ENCODE data around the gene DLX3. TPM values are rescaled to one million over a fixed set of nuclear protein-coding genes. Genes with fewer than 3 reads are reported as not detected.

Gene DLX3
- polyA plus RNA-seq, 1 donor from 2014 or later: not detected

- Histone ChIP-seq H3K9ac (ENCODE audit: low read length) (no peak overlapping the region), H3F3A (ENCODE audit: insufficient read depth, low read length, poor library complexity, severe bottlenecking) (no peaks in the 10 kb centered on the region), H3K9me3 (ENCODE audit: low read length) (peaks cover 5% of the 10 kb centered on the region), H3K79me2 (replicated peaks; ENCODE audit: insufficient read depth, low read length) (no peaks in the 10 kb centered on the region), H2AFZ (ENCODE audit: low read depth, low read length) (no peak overlapping the region), H4K20me1 (ENCODE audit: insufficient read depth) (no peaks in the 10 kb centered on the region), H3K9me2 (ENCODE audit: insufficient read depth, low read length) (no peaks in the 10 kb centered on the region), H3K27me3 (ENCODE audit: insufficient read depth, low read depth, low read length) (peaks cover 71% of the 10 kb centered on the region), H3K36me3 (ENCODE audit: insufficient read depth, low read length) (no peaks in the 10 kb centered on the region), H3K27ac (ENCODE audit: low read length) (no peak overlapping the region), H3K4me2 (ENCODE audit: low read length) (no peak overlapping the region), H3K4me3 (ENCODE audit: low read length) (no peak overlapping the region)
- TF ChIP-seq SMC3 (conservative IDR thresholded peaks at IDR 0.05; ENCODE audit: poor library complexity): no peak
Measured at GRCh38 chr17:49996121-49996494, 1.1 kb upstream of the DLX3 start.

DNA sequence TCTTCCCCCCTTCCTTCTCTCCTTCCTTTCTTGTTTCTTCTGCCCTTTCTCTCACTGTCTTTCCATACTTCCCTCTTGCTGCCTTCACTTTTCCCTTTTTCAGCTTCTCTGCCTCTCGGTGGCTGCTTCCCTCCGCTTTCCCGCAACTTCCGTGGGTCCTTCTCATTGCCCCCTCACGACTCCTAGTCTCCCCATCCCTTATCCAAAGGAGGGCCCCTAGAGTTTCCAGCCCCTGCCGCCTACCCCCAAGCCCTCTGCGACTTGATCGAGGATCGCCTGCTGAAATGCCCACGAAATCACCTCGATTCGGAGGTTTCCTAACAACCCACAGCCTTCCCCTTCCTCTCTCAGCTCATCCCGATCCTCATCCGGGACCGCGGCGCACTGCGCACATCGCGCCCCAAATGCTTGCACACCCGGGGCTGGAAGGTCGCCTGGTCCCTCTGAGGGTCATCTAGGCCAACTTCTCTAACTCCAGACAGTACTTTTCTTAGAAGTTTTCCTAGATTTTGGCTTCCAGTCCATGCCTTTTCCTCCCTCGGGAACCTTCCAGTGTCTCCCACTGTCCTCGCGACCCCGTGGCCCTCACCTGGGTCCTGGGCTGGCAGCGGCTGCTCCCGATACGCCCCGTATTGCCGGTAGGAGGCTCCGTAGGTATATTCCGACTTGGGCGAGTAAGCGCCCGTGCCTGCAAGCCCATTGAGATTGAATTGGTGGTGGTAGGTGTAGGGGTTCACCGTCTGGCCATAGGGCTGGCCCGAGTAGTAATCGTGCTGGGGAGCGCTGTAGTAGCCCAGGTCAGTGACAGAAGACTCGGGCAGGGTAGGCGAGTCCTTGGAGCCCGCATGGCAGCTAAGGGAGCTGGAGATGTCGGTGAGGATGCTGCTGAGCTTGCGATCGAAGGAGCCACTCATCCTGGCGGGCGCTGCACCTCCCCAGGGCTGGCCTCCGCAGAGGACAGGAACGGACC lies 654 bp downstream of the DLX3 start:
- no peaks in the 10 kb centered on the region for H3K9me2 ChIP-seq (ENCODE audit: insufficient read depth, low read length)
- H3K4me3 ChIP-seq (ENCODE audit: low read length): peak overlapping the region; percentile 54
- no peak overlapping the region for H3K4me2 ChIP-seq (ENCODE audit: low read length)
- no peaks in the 10 kb centered on the region for H4K20me1 ChIP-seq (ENCODE audit: insufficient read depth)
- H3K27me3 ChIP-seq (ENCODE audit: insufficient read depth, low read depth, low read length): peaks cover 65% of the 10 kb centered on the region
- H3K79me2 ChIP-seq (replicated peaks; ENCODE audit: insufficient read depth, low read length): no peaks in the 10 kb centered on the region
- H3K9ac ChIP-seq (ENCODE audit: low read length): no peak overlapping the region
- H3F3A ChIP-seq (ENCODE audit: insufficient read depth, low read length, poor library complexity, severe bottlenecking): no peaks in the 10 kb centered on the region
- H3K9me3 ChIP-seq (ENCODE audit: low read length): peaks cover 5% of the 10 kb centered on the region
- TF ChIP-seq EZH2 (IDR thresholded peaks at IDR 0.05; ENCODE audit: borderline replicate concordance, insufficient read depth, low read length, poor library complexity, severe bottlenecking) (peak; percentile 58), SMC3 (conservative IDR thresholded peaks at IDR 0.05; ENCODE audit: poor library complexity) (no peak)
- H3K36me3 ChIP-seq (ENCODE audit: insufficient read depth, low read length): no peaks in the 10 kb centered on the region
- no peak overlapping the region for H3K27ac ChIP-seq (ENCODE audit: low read length)
- no peak overlapping the region for H2AFZ ChIP-seq (ENCODE audit: low read depth, low read length)

- no peak overlapping the region for H3K27ac ChIP-seq (ENCODE audit: low read length)
- H3K4me2 ChIP-seq (ENCODE audit: low read length): no peak overlapping the region
- H3K9ac ChIP-seq (ENCODE audit: low read length): no peak overlapping the region
- H3K9me3 ChIP-seq (ENCODE audit: low read length): peaks cover 5% of the 10 kb centered on the region
- no peaks in the 10 kb centered on the region for H3K9me2 ChIP-seq (ENCODE audit: insufficient read depth, low read length)
- no peaks in the 10 kb centered on the region for H3K79me2 ChIP-seq (replicated peaks; ENCODE audit: insufficient read depth, low read length)
- H3F3A ChIP-seq (ENCODE audit: insufficient read depth, low read length, poor library complexity, severe bottlenecking): no peaks in the 10 kb centered on the region
- H3K27me3 ChIP-seq (ENCODE audit: insufficient read depth, low read depth, low read length): peaks cover 65% of the 10 kb centered on the region
- no peaks in the 10 kb centered on the region for H3K36me3 ChIP-seq (ENCODE audit: insufficient read depth, low read length)
- H3K4me3 ChIP-seq (ENCODE audit: low read length): peak overlapping the region; percentile 59
- TF ChIP-seq MXI1 (conservative IDR thresholded peaks at IDR 0.05; ENCODE audit: poor library complexity, severe bottlenecking) (no peak), EZH2 (IDR thresholded peaks at IDR 0.05; ENCODE audit: borderline replicate concordance, insufficient read depth, low read length, poor library complexity, severe bottlenecking) (peak; percentile 32)
- H2AFZ ChIP-seq (ENCODE audit: low read depth, low read length): no peak overlapping the region
- H4K20me1 ChIP-seq (ENCODE audit: insufficient read depth): no peaks in the 10 kb centered on the region
Measured at GRCh38 chr17:49993423-49994060, 1.5 kb downstream of the DLX3 start.

DNA sequence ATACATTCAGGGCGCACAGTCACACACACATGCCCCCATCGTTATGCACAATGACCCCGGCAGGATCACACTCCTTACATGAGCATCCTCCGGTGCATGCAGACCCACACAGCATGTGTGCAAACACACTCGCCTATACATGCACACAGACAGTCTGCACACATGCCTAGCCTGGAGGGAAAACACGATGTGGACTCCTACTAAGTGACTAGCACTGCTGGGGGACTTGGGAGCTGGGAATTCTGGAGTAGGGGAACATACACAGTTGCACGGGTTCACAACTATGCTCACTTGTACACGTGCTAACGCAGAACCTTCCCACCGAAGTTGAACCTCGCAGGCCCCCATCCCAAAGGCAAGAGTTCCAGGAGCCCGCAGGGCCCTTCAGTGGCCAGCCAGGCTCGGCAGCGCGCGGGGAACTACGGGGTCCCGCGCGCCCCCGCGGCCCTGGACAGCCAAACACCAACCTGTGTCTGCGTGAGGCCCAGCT lies 2.0 kb downstream of the DLX3 start:
- H3K9me3 ChIP-seq (ENCODE audit: low read length): peaks cover 5% of the 10 kb centered on the region
- peak overlapping the region; percentile 59 for H3K4me3 ChIP-seq (ENCODE audit: low read length)
- no peak overlapping the region for H3K4me2 ChIP-seq (ENCODE audit: low read length)
- no peaks in the 10 kb centered on the region for H3K9me2 ChIP-seq (ENCODE audit: insufficient read depth, low read length)
- H3K27ac ChIP-seq (ENCODE audit: low read length): no peak overlapping the region
- no peaks in the 10 kb centered on the region for H4K20me1 ChIP-seq (ENCODE audit: insufficient read depth)
- no peak overlapping the region for H2AFZ ChIP-seq (ENCODE audit: low read depth, low read length)
- no peak overlapping the region for H3K9ac ChIP-seq (ENCODE audit: low read length)
- H3K27me3 ChIP-seq (ENCODE audit: insufficient read depth, low read depth, low read length): peaks cover 70% of the 10 kb centered on the region
- TF ChIP-seq SMC3 (conservative IDR thresholded peaks at IDR 0.05; ENCODE audit: poor library complexity) (no peak), RAD21 (conservative IDR thresholded peaks at IDR 0.05) (no peak), MXI1 (conservative IDR thresholded peaks at IDR 0.05; ENCODE audit: poor library complexity, severe bottlenecking) (no peak), CTCF (IDR thresholded peaks at IDR 0.05; ENCODE audit: poor library complexity, severe bottlenecking) (no peak), EZH2 (IDR thresholded peaks at IDR 0.05; ENCODE audit: borderline replicate concordance, insufficient read depth, low read length, poor library complexity, severe bottlenecking) (no peak), EP300 (conservative IDR thresholded peaks at IDR 0.05; ENCODE audit: poor library complexity, severe bottlenecking) (no peak), POLR2AphosphoS5 (IDR thresholded peaks at IDR 0.05) (no peak), TAF1 (IDR thresholded peaks at IDR 0.05; ENCODE audit: low read depth) (no peak), REST (IDR thresholded peaks at IDR 0.05; ENCODE audit: borderline replicate concordance) (no peak)
- no peaks in the 10 kb centered on the region for H3K79me2 ChIP-seq (replicated peaks; ENCODE audit: insufficient read depth, low read length)
- H3K36me3 ChIP-seq (ENCODE audit: insufficient read depth, low read length): no peaks in the 10 kb centered on the region
- no peaks in the 10 kb centered on the region for H3F3A ChIP-seq (ENCODE audit: insufficient read depth, low read length, poor library complexity, severe bottlenecking)

Measured in neural cell (in vitro differentiated cells).